H1 (cell line): ENCODE data around the gene CACNB4. TPM values are rescaled to one million over a fixed set of nuclear protein-coding genes. Genes with fewer than 3 reads are reported as not detected.

Experiments used
- CTCF ChIA-PET: fragments of 300-600 bp; sonication (Branson Sonifier 250); formaldehyde crosslinking; loops from one replicate; lab custom pipeline; 2021; ENCODE audit not compliant: partially characterized antibody; lab: Charles Lee
- POLR2A ChIA-PET: fragments of 300-600 bp; sonication (Branson Sonifier 250); formaldehyde crosslinking; loops from one replicate; lab custom pipeline; 2021; ENCODE audit warnings: inconsistent platforms; ENCODE audit not compliant: partially characterized antibody; lab: Charles Lee
- DNase-seq, 2 experiments: peaks; one replicate each; pipeline versions ENCODE4 v3.0.0 to v3.0.0-alpha.2; 2010 to 2022; ENCODE audit warnings: low spot score in 2 of 2, low read depth in 1 of 2, mixed read lengths in 1 of 2
- FAIRE-seq: peaks from 2 replicates; lab custom pipeline; 2011; peaks lifted over from hg19 to GRCh38; lab: Jason Lieb, UNC
- H2AFZ ChIP-seq: 2 replicates; pipeline ENCODE4 v1.8.1; 2012; ENCODE audit warnings: low read length, inconsistent platforms
- H2AK5ac ChIP-seq: 2 replicates; pipeline ENCODE4 v1.6.1; 2013; ENCODE audit warnings: low read depth, low read length
- H2BK120ac ChIP-seq: replicated peaks from 2 replicates; pipeline ENCODE3; 2013; ENCODE audit warnings: low read depth, low read length, inconsistent platforms
- H2BK12ac ChIP-seq: 2 replicates; pipeline ENCODE4 v1.6.1; 2013; ENCODE audit warnings: low read depth, low read length
- H2BK15ac ChIP-seq: 2 replicates; pipeline ENCODE4 v1.6.1; 2013; ENCODE audit warnings: low read length
- H2BK20ac ChIP-seq: 2 replicates; pipeline ENCODE4 v1.6.1; 2013; ENCODE audit warnings: low read length
- H2BK5ac ChIP-seq: 2 replicates; pipeline ENCODE4 v1.6.1; 2013; ENCODE audit warnings: low read depth, low read length
- H3K14ac ChIP-seq: 2 replicates; pipeline ENCODE4 v1.6.1; 2013; ENCODE audit warnings: inconsistent platforms; ENCODE audit not compliant: insufficient read length
- H3K18ac ChIP-seq: 2 replicates; pipeline ENCODE4 v1.6.1; 2013; ENCODE audit warnings: low read length; ENCODE audit errors: extremely low read depth
- H3K23ac ChIP-seq: 2 replicates; pipeline ENCODE4 v1.6.1; 2013; ENCODE audit warnings: inconsistent platforms; ENCODE audit not compliant: insufficient read length
- H3K23me2 ChIP-seq: 2 replicates; pipeline ENCODE4 v1.6.1; 2013; ENCODE audit warnings: low read depth, low read length
- H3K27ac ChIP-seq: 2 replicates; pipeline ENCODE4 v1.6.1; 2011; ENCODE audit warnings: low read depth, low read length, inconsistent platforms
- H3K27me3 ChIP-seq, 4 experiments: replicated peaks in 1 of 4; 1 replicate in 1 of 4; 2 replicates in 3 of 4; pipeline versions ENCODE4 v1.6.1 to v1.8.1; 2011 to 2013; ENCODE audit warnings: low read length in 3 of 4, mild to moderate bottlenecking in 3 of 4, inconsistent platforms in 2 of 4, mixed read lengths in 2 of 4, moderate library complexity in 1 of 4; ENCODE audit not compliant: control insufficient read depth in 3 of 4, insufficient read depth in 3 of 4; ENCODE audit errors: extremely low read depth in 1 of 4
- H3K36me3 ChIP-seq, 4 experiments: 2 replicates each; pipeline versions ENCODE4 v1.6.1 to v1.8.1; 2011 to 2013; ENCODE audit warnings: mild to moderate bottlenecking in 4 of 4, low read length in 3 of 4, moderate library complexity in 2 of 4, control low read depth in 1 of 4, inconsistent platforms in 1 of 4; ENCODE audit not compliant: insufficient read depth in 4 of 4, control insufficient read depth in 2 of 4
- H3K4ac ChIP-seq: replicated peaks from 2 replicates; pipeline ENCODE3; 2013; ENCODE audit warnings: low read length, low read depth, mixed read lengths, inconsistent platforms; ENCODE audit not compliant: insufficient read length
- H3K4me1 ChIP-seq, 4 experiments: replicated peaks in 1 of 4; 1 replicate in 1 of 4; 2 replicates in 3 of 4; pipeline versions ENCODE4 v1.6.1 to v1.8.1; 2011 to 2013; ENCODE audit warnings: low read length in 3 of 4, inconsistent platforms in 2 of 4, mixed read lengths in 1 of 4; ENCODE audit not compliant: insufficient read depth in 4 of 4, control insufficient read depth in 3 of 4
- H3K4me2 ChIP-seq, 2 experiments: 2 replicates each; pipeline versions ENCODE4 v1.6.1 to v1.8.1; 2011 to 2013; ENCODE audit warnings: low read depth in 2 of 2, low read length in 2 of 2, control low read depth in 1 of 2, inconsistent platforms in 1 of 2, mild to moderate bottlenecking in 1 of 2; ENCODE audit not compliant: insufficient read depth in 1 of 2
- H3K4me3 ChIP-seq, 4 experiments: fragments of 200-600, 300-600 bp in 1 of 4; sonication (generic), shearing (Covaris generic), sonication (Bioruptor Twin) in 1 of 4; 2 replicates each; pipeline versions ENCODE4 v1.5.1 to v1.8.1; 2011 to 2016; ENCODE audit warnings: low read length in 4 of 4, low read depth in 3 of 4, control low read depth in 2 of 4, inconsistent platforms in 2 of 4, mild to moderate bottlenecking in 2 of 4, mixed read lengths in 1 of 4, moderate library complexity in 1 of 4; ENCODE audit not compliant: insufficient read depth in 2 of 4; ENCODE audit errors: extremely low read depth in 1 of 4
- H3K56ac ChIP-seq: replicated peaks from 2 replicates; pipeline ENCODE3; 2013; ENCODE audit warnings: low read depth, mild to moderate bottlenecking, mixed read lengths, low read length, inconsistent platforms; ENCODE audit not compliant: insufficient read length
- H3K79me1 ChIP-seq: 2 replicates; pipeline ENCODE4 v1.6.1; 2013; ENCODE audit warnings: low read depth, low read length, control low read depth
- H3K79me2 ChIP-seq, 2 experiments: 2 replicates each; pipeline versions ENCODE4 v1.6.1 to v1.8.1; 2012 to 2013; ENCODE audit warnings: low read length in 2 of 2, mild to moderate bottlenecking in 2 of 2, inconsistent platforms in 1 of 2; ENCODE audit not compliant: insufficient read depth in 2 of 2, control insufficient read depth in 1 of 2
- H3K9ac ChIP-seq, 4 experiments: replicated peaks in 1 of 4; 1 replicate in 1 of 4; 2 replicates in 3 of 4; pipeline versions ENCODE4 v1.6.1 to v1.8.1; 2011 to 2013; ENCODE audit warnings: low read depth in 3 of 4, low read length in 3 of 4, control low read depth in 2 of 4, mild to moderate bottlenecking in 2 of 4, moderate library complexity in 2 of 4, inconsistent platforms in 1 of 4; ENCODE audit errors: extremely low read depth in 1 of 4
- H3K9me3 ChIP-seq, 2 experiments: 2 replicates each; pipeline versions ENCODE4 v1.6.1 to v1.8.1; 2012 to 2013; ENCODE audit warnings: mild to moderate bottlenecking in 2 of 2, moderate library complexity in 2 of 2, control low read depth in 1 of 2, inconsistent platforms in 1 of 2, low read depth in 1 of 2, low read length in 1 of 2, mixed read lengths in 1 of 2; ENCODE audit not compliant: insufficient read depth in 2 of 2
- H4K20me1 ChIP-seq, 2 experiments: replicated peaks in 1 of 2; 2 replicates each; pipeline versions ENCODE3 to v1.8.1; 2011 to 2013; ENCODE audit warnings: inconsistent platforms in 2 of 2, low read length in 2 of 2, mild to moderate bottlenecking in 1 of 2; ENCODE audit not compliant: insufficient read depth in 2 of 2, control insufficient read depth in 1 of 2
- H4K5ac ChIP-seq: 2 replicates; pipeline ENCODE4 v1.6.1; 2013; ENCODE audit warnings: low read length, low read depth, mixed read lengths, inconsistent platforms; ENCODE audit not compliant: insufficient read length
- H4K8ac ChIP-seq: 2 replicates; pipeline ENCODE4 v1.8.0; 2013; ENCODE audit warnings: mild to moderate bottlenecking, moderate library complexity, low read length, inconsistent platforms; ENCODE audit not compliant: insufficient read depth; ENCODE audit errors: extremely low read depth
- H4K91ac ChIP-seq: replicated peaks from 2 replicates; pipeline ENCODE3; 2013; ENCODE audit warnings: low read length, mixed read lengths, inconsistent platforms; ENCODE audit not compliant: insufficient read length
- CEBPB ChIP-seq: IDR thresholded peaks from 2 replicates; pipeline ENCODE4 v1.6.1; 2012; ENCODE audit warnings: low read depth, low read length
- CTBP2 ChIP-seq: IDR thresholded peaks from 2 replicates; pipeline ENCODE4 v1.7.0; 2011; ENCODE audit warnings: borderline replicate concordance, mild to moderate bottlenecking, moderate library complexity, mixed read lengths, low read length; ENCODE audit not compliant: insufficient read depth, insufficient read length
- EGR1 ChIP-seq: IDR thresholded peaks from 2 replicates; pipeline ENCODE4 v1.6.1; 2011; ENCODE audit warnings: low read depth, low read length, borderline replicate concordance
- HDAC2 ChIP-seq, 2 experiments: fragments of 300-600 bp in 1 of 2; sonication (generic) in 1 of 2; IDR thresholded peaks; 2 replicates each; pipeline ENCODE4 v1.6.1; 2011 to 2012; ENCODE audit warnings: low read depth in 2 of 2, low read length in 2 of 2, mild to moderate bottlenecking in 2 of 2, moderate library complexity in 2 of 2, borderline replicate concordance in 1 of 2, inconsistent platforms in 1 of 2
- KDM1A ChIP-seq: fragments of 200-600, 300-600 bp; sonication (generic); IDR thresholded peaks from 2 replicates; pipeline ENCODE4 v1.7.1; 2016; ENCODE audit warnings: mild to moderate bottlenecking, low read length, borderline replicate concordance
- KDM4A ChIP-seq: IDR thresholded peaks from one replicate; pipeline ENCODE4 v1.7.1; 2012; ENCODE audit warnings: low read depth, mild to moderate bottlenecking, moderate library complexity, low read length, inconsistent platforms; ENCODE audit not compliant: severe bottlenecking
- MAX ChIP-seq: IDR thresholded peaks from 2 replicates; pipeline ENCODE4 v1.6.1; 2012; ENCODE audit warnings: inconsistent platforms
- PHF8 ChIP-seq: fragments of 200-600 bp; sonication (generic); conservative IDR thresholded peaks from 2 replicates; pipeline ENCODE4 v1.7.1; 2012; ENCODE audit warnings: low read depth, mild to moderate bottlenecking, inconsistent platforms, low read length, moderate library complexity
- SP2 ChIP-seq: IDR thresholded peaks from 2 replicates; pipeline ENCODE4 v1.6.1; 2012; ENCODE audit warnings: mild to moderate bottlenecking, low read length, inconsistent platforms
- WGBS, 2 experiments: shearing (Covaris generic) in 1 of 2; methylation state at CpG; one replicate each; pipeline versions ENCODE4 v1.1.6 to v1.1.7; 2013 to 2015; ENCODE audit warnings: low lambda C conversion rate in 2 of 2, mixed read lengths in 2 of 2, inconsistent platforms in 1 of 2, low coverage in 1 of 2, missing lambda C conversion rate in 1 of 2; ENCODE audit not compliant: insufficient replicate concordance in 2 of 2, insufficient coverage in 1 of 2, insufficient read length in 1 of 2; ENCODE audit errors: extremely low coverage in 1 of 2, missing lambda C conversion rate in 1 of 2; 5-methylcytosine and 5-hydroxymethylcytosine counted together
- polyA plus RNA-seq, 7 experiments: library from polyadenylated mRNA; depleted of rRNA in 3 of 7; stranded (reverse) in 5 of 7; unstranded in 2 of 7; fragments of >200 nt in 5 of 7; fragments of 200-250 nt in 2 of 7; gene quantifications; 1 replicate in 5 of 7; 2 replicates in 1 of 7; 4 replicates in 1 of 7; pipeline versions ENCODE4 v1.2.1 to v1.2.3, GENCODE V29; 2011 to 2013; ENCODE audit warnings: missing spikeins in 2 of 7, mixed read lengths in 2 of 7
- total RNA-seq: library from RNA; stranded (reverse); fragmentation: NEBNext Ultra II Directional; extraction: Animal tissue kit (Norgen Biotek cat#: 25700); gene quantifications from 2 replicates; pipeline ENCODE4 v1.2.1, GENCODE V29; 2021
- TF ChIP-seq, protein P1 (sequence below): IDR thresholded peaks from 2 replicates; pipeline ENCODE4 v1.6.1; 2012; ENCODE audit warnings: inconsistent platforms
- TF ChIP-seq, protein P2 (sequence below): IDR thresholded peaks from 2 replicates; pipeline ENCODE4 v1.6.1; 2012; ENCODE audit warnings: low read length, inconsistent platforms

CACNB4 gene
- total and polyA plus RNA-seq, 2 of the 8 experiments (the other 6 are each of a cell fraction or from before 2014, with no cell fraction given): 2.0 to 4.0 TPM

- DNase-seq: no peak
- H3K4me2 ChIP-seq: no peak overlapping the region
- TF ChIP-seq, protein P1, sequence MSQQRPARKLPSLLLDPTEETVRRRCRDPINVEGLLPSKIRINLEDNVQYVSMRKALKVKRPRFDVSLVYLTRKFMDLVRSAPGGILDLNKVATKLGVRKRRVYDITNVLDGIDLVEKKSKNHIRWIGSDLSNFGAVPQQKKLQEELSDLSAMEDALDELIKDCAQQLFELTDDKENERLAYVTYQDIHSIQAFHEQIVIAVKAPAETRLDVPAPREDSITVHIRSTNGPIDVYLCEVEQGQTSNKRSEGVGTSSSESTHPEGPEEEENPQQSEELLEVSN: no peak
- TF ChIP-seq KDM4A (no peak), SP2 (no peak), EGR1 (no peak), HDAC2 (IDR thresholded peaks at IDR 0.05; ENCODE audit: borderline replicate concordance in 1 of 2, low read depth in 2 of 2, low read length in 2 of 2) (no peak), KDM1A (no peak), MAX (no peak), PHF8 (no peak), CEBPB (no peak), CTBP2 (no peak)
- TF ChIP-seq, protein P2, sequence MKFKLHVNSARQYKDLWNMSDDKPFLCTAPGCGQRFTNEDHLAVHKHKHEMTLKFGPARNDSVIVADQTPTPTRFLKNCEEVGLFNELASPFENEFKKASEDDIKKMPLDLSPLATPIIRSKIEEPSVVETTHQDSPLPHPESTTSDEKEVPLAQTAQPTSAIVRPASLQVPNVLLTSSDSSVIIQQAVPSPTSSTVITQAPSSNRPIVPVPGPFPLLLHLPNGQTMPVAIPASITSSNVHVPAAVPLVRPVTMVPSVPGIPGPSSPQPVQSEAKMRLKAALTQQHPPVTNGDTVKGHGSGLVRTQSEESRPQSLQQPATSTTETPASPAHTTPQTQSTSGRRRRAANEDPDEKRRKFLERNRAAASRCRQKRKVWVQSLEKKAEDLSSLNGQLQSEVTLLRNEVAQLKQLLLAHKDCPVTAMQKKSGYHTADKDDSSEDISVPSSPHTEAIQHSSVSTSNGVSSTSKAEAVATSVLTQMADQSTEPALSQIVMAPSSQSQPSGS: no peak
Measured at GRCh38 chr2:151796774-151797173, 302.1 kb downstream of the CACNB4 start.

More at GRCh38 chr2:151796774-151797173, 302.1 kb downstream of the CACNB4 start:
- Histone ChIP-seq H3K18ac (no peak overlapping the region), H3K4ac (no peak overlapping the region), H3K9me3 (no peaks in the 10 kb centered on the region), H2BK20ac (no peak overlapping the region), H2BK15ac (no peak overlapping the region), H3K56ac (no peak overlapping the region), H3K23me2 (no peaks in the 10 kb centered on the region), H4K5ac (no peak overlapping the region), H4K8ac (no peak overlapping the region), H3K4me1 (no peaks in the 10 kb centered on the region), H2AFZ (no peak overlapping the region), H2BK12ac (no peak overlapping the region), H2BK5ac (no peak overlapping the region), H3K14ac (no peak overlapping the region), H3K27me3 (no peaks in the 10 kb centered on the region), H4K20me1 (peaks cover 1 to 4% of the 10 kb centered on the region in 2 experiments), H3K9ac (peak overlapping the region in 1 of 4 experiments; percentile 13; a peak in 1 of 7 replicates), H4K91ac (no peak overlapping the region), H3K79me2 (no peaks in the 10 kb centered on the region), H3K27ac (no peak overlapping the region), H2AK5ac (no peak overlapping the region), H3K79me1 (no peaks in the 10 kb centered on the region; the same call in 1 of the 2 replicates), H3K4me3 (no peak overlapping the region), H3K36me3 (peaks cover 0 to 10% (median under 1%) of the 10 kb centered on the region in 4 experiments; a peak in 3 of 8 replicates), H3K23ac (no peak overlapping the region), H2BK120ac (no peak overlapping the region)
- peak; percentile 91 for FAIRE-seq
- CTCF ChIA-PET: no interaction called here
- POLR2A ChIA-PET: no interaction called here
- WGBS, 2 experiments: 80% methylated on average over 2 of the region's 2 CpGs; no CpG with 5 or more reads in 1 of the 2 experiments
